AG09319 (cell line): ENCODE measurements around the gene STXBP2.

Experiments used
- DNase-seq: peaks from one replicate; pipeline ENCODE4 v3.0.0-alpha.2; 2010; ENCODE audit warnings: low read depth; ENCODE audit errors: extremely low read depth
- TF ChIP-seq, protein P1 (sequence below): IDR thresholded peaks from 2 replicates; pipeline ENCODE4 v1.5.1; 2011; ENCODE audit warnings: low read depth, mild to moderate bottlenecking, inconsistent platforms, low read length, moderate library complexity

The STXBP2 gene

DNA sequence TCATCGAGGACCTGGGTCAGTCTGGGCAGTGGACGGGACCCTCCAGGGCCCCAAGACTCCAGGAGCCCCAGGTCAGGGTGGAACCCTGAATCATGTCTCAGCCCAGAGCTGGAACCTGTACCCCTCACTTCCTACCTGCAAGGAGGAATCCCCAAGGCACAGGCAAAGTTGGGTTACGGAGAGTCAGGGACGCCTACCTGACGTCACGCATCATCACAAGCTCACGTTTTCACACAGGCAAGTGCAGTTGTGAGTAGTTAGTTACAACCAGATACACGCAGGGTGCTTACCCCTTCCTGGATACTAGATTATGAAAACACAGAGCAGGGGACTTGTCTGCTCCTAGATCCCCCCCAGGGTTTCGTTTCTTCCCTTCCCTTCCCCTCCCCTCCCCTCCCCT is 33.9 kb downstream of the STXBP2 start:
- no peak for DNase-seq
- TF ChIP-seq, protein P1, sequence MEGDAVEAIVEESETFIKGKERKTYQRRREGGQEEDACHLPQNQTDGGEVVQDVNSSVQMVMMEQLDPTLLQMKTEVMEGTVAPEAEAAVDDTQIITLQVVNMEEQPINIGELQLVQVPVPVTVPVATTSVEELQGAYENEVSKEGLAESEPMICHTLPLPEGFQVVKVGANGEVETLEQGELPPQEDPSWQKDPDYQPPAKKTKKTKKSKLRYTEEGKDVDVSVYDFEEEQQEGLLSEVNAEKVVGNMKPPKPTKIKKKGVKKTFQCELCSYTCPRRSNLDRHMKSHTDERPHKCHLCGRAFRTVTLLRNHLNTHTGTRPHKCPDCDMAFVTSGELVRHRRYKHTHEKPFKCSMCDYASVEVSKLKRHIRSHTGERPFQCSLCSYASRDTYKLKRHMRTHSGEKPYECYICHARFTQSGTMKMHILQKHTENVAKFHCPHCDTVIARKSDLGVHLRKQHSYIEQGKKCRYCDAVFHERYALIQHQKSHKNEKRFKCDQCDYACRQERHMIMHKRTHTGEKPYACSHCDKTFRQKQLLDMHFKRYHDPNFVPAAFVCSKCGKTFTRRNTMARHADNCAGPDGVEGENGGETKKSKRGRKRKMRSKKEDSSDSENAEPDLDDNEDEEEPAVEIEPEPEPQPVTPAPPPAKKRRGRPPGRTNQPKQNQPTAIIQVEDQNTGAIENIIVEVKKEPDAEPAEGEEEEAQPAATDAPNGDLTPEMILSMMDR: no peak

DNA sequence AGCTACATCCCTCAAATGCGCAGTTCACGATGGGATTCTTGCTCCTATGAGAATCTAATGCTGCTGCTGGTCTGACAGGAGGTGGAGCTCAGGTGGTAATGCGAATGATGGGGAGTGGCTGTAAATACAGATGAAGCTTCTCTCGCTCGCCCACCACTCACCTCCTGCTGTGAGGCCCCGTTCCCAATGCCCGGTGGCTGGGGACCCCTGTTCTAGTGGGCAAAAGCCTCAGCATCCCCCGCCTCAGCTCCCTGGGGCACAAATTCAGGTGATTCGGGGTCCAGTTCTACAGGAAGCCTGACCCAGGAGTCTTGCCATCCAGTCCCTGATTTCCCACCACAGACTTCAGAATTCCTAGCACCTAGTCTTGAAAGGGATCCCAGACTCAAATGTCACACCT is 35.6 kb downstream of the STXBP2 start:
- DNase-seq: no peak
- TF ChIP-seq, protein P1: no peak

DNA sequence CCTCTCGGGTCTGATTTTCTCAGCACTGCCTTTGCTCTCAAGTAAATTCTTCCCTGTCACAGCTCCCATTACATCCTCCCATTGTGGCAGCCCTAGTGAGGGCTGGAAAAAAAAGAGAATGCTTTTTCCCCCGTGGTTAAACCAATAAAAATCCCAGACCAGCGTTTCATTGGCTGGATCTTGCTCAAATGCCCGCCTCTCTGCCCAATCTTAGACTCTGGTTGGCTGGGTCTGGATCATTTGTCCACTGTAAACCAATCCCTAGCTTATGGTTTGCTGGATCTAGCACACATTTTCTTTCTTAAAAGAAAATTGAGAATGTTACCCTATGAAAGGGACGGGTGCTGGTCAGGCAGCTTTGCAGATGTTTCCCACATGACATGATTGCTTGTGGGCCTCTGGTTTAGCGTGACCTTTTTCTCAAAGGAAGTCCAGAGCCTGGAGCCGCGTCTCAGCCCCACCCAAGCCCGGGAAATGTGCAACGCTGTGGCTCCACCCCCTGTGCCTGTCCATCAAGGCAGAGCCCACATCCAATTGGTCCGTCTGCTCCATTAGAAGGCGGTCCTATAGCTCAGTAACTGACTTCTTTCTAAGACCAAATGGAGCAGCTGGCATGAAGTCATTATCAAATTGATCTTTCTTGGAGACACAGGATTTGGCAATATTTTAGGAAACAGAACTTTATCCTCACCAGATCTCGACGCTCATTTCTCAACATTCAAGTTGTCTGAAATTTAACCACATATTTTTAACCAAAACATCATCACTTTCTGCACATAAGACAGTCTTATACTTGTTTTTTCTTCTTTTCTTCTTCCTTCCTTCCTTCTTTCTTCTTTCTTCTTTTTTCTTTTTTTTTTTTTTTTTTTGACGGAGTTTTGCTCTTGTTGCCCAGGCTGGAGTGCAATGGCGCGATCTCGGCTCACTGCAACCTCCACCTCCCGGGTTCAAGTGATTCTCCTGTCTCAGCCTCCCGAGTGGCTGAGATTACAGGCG is 37.4 kb downstream of the STXBP2 start:
- peak; percentile 41 for DNase-seq
- TF ChIP-seq, protein P1: no peak

DNA sequence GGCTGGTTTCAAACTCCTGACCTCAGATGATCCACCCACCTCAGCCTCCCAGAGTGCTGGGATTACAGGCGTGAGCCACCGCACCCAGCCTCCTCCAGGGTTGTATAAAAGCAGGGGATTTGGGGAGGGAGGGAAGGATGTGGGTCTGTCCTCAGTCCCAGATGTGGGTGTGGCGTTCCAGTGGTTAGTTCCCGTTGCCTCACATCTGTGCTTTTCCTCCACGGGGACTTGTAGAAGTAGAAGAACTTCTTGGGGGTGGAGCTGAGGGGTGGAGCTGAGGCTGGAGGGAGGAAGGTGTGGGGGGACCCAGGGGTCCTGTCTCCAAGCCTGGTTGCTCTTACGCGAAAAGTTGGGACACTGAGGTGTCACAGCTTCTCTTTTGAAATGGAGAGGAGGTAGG is 39.5 kb downstream of the STXBP2 start:
- DNase-seq: no peak
- TF ChIP-seq, protein P1: no peak

DNA sequence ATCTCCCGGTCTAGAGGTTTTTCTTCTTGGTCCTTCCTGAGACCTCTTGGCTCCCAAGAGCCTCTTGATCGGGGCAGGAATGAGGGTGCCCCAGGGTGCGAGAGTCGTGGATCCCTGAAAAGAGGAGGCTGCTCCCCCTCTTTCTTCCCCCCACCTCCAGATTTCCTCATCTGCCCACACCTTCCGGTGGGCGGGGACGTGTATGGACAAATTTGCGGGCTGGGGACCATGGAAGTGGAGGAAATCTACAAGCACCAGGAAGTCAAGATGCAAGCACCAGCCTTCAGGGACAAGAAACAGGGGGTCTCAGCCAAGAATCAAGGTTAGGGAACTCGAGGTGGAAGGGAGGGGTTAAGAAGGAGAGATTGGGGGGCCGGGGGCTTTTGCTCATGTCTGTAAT is 39.9 kb downstream of the STXBP2 start, which contains the start of gene MCEMP1:
Gene MCEMP1, plus strand, starts transcription at position 237 of the 400 bp plus-strand sequence. Its CDS starts 31 bp downstream, at position 268.
- DNase-seq: no peak
- TF ChIP-seq, protein P1: no peak

DNA sequence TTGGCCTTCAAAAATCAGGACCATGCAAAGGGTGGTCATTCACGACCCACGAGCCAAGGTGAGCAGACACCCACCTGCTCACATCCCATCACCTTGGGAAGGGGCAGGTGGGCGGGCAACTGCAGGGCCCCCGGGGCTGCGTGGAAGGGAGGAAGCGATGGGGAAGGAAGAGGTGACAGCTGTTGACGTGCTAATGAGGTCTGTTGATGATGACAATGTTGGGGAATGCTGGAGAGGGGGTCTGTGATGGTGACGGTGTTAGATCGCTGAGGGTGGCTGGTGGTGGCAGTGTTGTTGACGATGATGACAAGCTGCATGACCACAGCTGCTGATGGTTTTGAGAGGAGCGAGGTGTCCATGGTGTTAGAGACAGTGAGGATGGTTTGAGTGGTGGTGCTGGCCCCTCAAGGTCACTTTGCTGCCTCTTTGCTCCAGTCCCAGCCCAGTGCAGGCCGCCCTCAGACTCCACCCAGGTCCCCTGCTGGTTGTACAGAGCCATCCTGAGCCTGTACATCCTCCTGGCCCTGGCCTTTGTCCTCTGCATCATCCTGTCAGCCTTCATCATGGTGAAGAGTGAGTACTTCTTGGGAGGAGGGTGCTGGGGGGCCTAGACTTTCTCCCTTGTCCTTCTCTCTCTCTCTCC is 40.9 kb downstream of the STXBP2 start:
- DNase-seq: no peak

More for the DNA sequence above, 40.9 kb downstream of the STXBP2 start:
- TF ChIP-seq, protein P1: no peak
